H1 (cell line): ENCODE data around the gene SURF4. TPM values are rescaled to one million over a fixed set of nuclear protein-coding genes. Genes with fewer than 3 reads are reported as not detected.
A peak's percentile ranks its signal among the peaks of the same experiment; 100 is the strongest.

Experiments used
- ASH2L ChIP-seq: fragments of 200-600, 300-600 bp; sonication (generic); IDR thresholded peaks from one replicate; pipeline ENCODE4 v1.7.1; 2017; ENCODE audit warnings: low read length
- BCL11A ChIP-seq, 2 experiments: IDR thresholded peaks; one replicate each; pipeline ENCODE4 v1.6.1; 2011; ENCODE audit warnings: low read depth in 2 of 2, low read length in 2 of 2, mild to moderate bottlenecking in 2 of 2
- CEBPB ChIP-seq: IDR thresholded peaks from 2 replicates; pipeline ENCODE4 v1.6.1; 2012; ENCODE audit warnings: low read depth, low read length
- CTBP2 ChIP-seq: IDR thresholded peaks from 2 replicates; pipeline ENCODE4 v1.7.0; 2011; ENCODE audit warnings: borderline replicate concordance, mild to moderate bottlenecking, moderate library complexity, mixed read lengths, low read length; ENCODE audit not compliant: insufficient read depth, insufficient read length
- E2F6 ChIP-seq: IDR thresholded peaks from 2 replicates; pipeline ENCODE4 v1.6.1; 2012; ENCODE audit warnings: inconsistent platforms
- EGR1 ChIP-seq: IDR thresholded peaks from 2 replicates; pipeline ENCODE4 v1.6.1; 2011; ENCODE audit warnings: low read depth, low read length, borderline replicate concordance
- FOSL1 ChIP-seq: IDR thresholded peaks from 2 replicates; pipeline ENCODE4 v1.6.1; 2011; ENCODE audit warnings: mild to moderate bottlenecking, low read depth, low read length, moderate library complexity; ENCODE audit not compliant: insufficient read depth
- KDM4A ChIP-seq: IDR thresholded peaks from one replicate; pipeline ENCODE4 v1.7.1; 2012; ENCODE audit warnings: low read depth, mild to moderate bottlenecking, moderate library complexity, low read length, inconsistent platforms; ENCODE audit not compliant: severe bottlenecking
- NRF1 ChIP-seq: IDR thresholded peaks from 2 replicates; pipeline ENCODE4 v1.6.1; 2011; ENCODE audit warnings: mild to moderate bottlenecking, low read depth, low read length, improper control_type of control experiment
- PHF8 ChIP-seq: fragments of 200-600 bp; sonication (generic); conservative IDR thresholded peaks from 2 replicates; pipeline ENCODE4 v1.7.1; 2012; ENCODE audit warnings: low read depth, mild to moderate bottlenecking, inconsistent platforms, low read length, moderate library complexity
- POU5F1 ChIP-seq: IDR thresholded peaks from 2 replicates; pipeline ENCODE4 v1.6.1; 2011; ENCODE audit warnings: low read depth, mild to moderate bottlenecking, low read length, moderate library complexity
- RAD21 ChIP-seq, 2 experiments: IDR thresholded peaks in 1 of 2; conservative IDR thresholded peaks in 1 of 2; 2 replicates each; pipeline ENCODE4 v1.6.1; 2011; ENCODE audit warnings: low read depth in 2 of 2, low read length in 2 of 2, improper control_type of control experiment in 1 of 2, inconsistent platforms in 1 of 2, mild to moderate bottlenecking in 1 of 2, moderate library complexity in 1 of 2
- RFX5 ChIP-seq: IDR thresholded peaks from 2 replicates; pipeline ENCODE4 v1.6.1; 2011; ENCODE audit warnings: low read depth, low read length, improper control_type of control experiment, borderline replicate concordance
- SP1 ChIP-seq: IDR thresholded peaks from 2 replicates; pipeline ENCODE4 v1.6.1; 2011; ENCODE audit warnings: low read depth, low read length
- TAF1 ChIP-seq: IDR thresholded peaks from 2 replicates; pipeline ENCODE4 v1.6.1; 2011; ENCODE audit warnings: mild to moderate bottlenecking, low read depth, low read length
- TBP ChIP-seq: IDR thresholded peaks from 2 replicates; pipeline ENCODE4 v1.6.1; 2011; ENCODE audit warnings: low read depth, low read length, improper control_type of control experiment
- TEAD4 ChIP-seq: IDR thresholded peaks from 2 replicates; pipeline ENCODE4 v1.6.1; 2012; ENCODE audit warnings: low read depth, low read length, inconsistent platforms, mixed read lengths
- USF2 ChIP-seq: IDR thresholded peaks from 2 replicates; pipeline ENCODE4 v1.6.1; 2011; ENCODE audit warnings: low read length, improper control_type of control experiment
- polyA plus RNA-seq, 7 experiments: library from polyadenylated mRNA; depleted of rRNA in 3 of 7; stranded (reverse) in 5 of 7; unstranded in 2 of 7; fragments of >200 nt in 5 of 7; fragments of 200-250 nt in 2 of 7; gene quantifications; 1 replicate in 5 of 7; 2 replicates in 1 of 7; 4 replicates in 1 of 7; pipeline versions ENCODE4 v1.2.1 to v1.2.3, GENCODE V29; 2011 to 2013; ENCODE audit warnings: missing spikeins in 2 of 7, mixed read lengths in 2 of 7
- total RNA-seq: library from RNA; stranded (reverse); fragmentation: NEBNext Ultra II Directional; extraction: Animal tissue kit (Norgen Biotek cat#: 25700); gene quantifications from 2 replicates; pipeline ENCODE4 v1.2.1, GENCODE V29; 2021

SURF4 gene
- total and polyA plus RNA-seq, 2 of the 8 experiments (the other 6 are each of a cell fraction or from before 2014, with no cell fraction given) = 176 to 182 TPM

- TF ChIP-seq BCL11A (IDR thresholded peaks at IDR 0.05; ENCODE audit: low read depth in 2 of 2, low read length in 2 of 2) (no peak), TEAD4 (peak; percentile 67; the same call in 1 of the 2 replicates), E2F6 (peak; percentile 78; the same call in 1 of the 2 replicates), USF2 (no peak), TAF1 (peak; percentile 83), KDM4A (peak; percentile 71), PHF8 (peak; percentile 59), POU5F1 (no peak), EGR1 (peak; percentile 69; the same call in 1 of the 2 replicates), CEBPB (no peak), CTBP2 (peak; percentile 91), RFX5 (no peak), SP1 (peak; percentile 60; the same call in 1 of the 2 replicates), ASH2L (peak; percentile 96), NRF1 (peak; percentile 2; the same call in 1 of the 2 replicates), RAD21 (IDR thresholded peaks at IDR 0.05 in 1 of 2, conservative IDR thresholded peaks at IDR 0.05 in 1 of 2; ENCODE audit: low read depth in 2 of 2, low read length in 2 of 2) (no peak), FOSL1 (no peak), TBP (peak; percentile 69; the same call in 1 of the 2 replicates)
Measured at GRCh38 chr9:133417541-133418461, 41.9 kb upstream of the SURF4 start, which contains the start of gene REXO4 (continued).
